Fibroblast of lung (primary cell): ENCODE measurements around the gene CDH4.

Experiments used
- CTCF ChIP-seq, 2 donors: IDR thresholded peaks in 1 of 2; conservative IDR thresholded peaks in 1 of 2; 1 replicate in 1 of 2; 2 replicates in 1 of 2; pipeline ENCODE4 v1.5.1; 2011 to 2012; ENCODE audit warnings: low read length in 2 of 2, control low read depth in 1 of 2, inconsistent platforms in 1 of 2, low read depth in 1 of 2, mild to moderate bottlenecking in 1 of 2
- EZH2 ChIP-seq: IDR thresholded peaks from 2 replicates; pipeline ENCODE4 v1.5.1; 2012; ENCODE audit warnings: low read length, control low read depth, mild to moderate bottlenecking; ENCODE audit errors: missing control alignments

GRCh38 chr20:61735503-61735785 is 483.4 kb downstream of the CDH4 start:
- no peak for TF ChIP-seq CTCF (conservative IDR thresholded peaks at IDR 0.05 in 1 of 2, IDR thresholded peaks at IDR 0.05 in 1 of 2; ENCODE audit: low read depth in 1 of 2, low read length in 2 of 2)
- TF ChIP-seq EZH2: no peak
